Osteoblast (primary cell): Measurements from ENCODE around the gene ANKRD6. TPM values are rescaled to one million over a fixed set of nuclear protein-coding genes. Genes with fewer than 3 reads are reported as not detected.

ENCODE experiments used
- DNase-seq: peaks from one replicate; pipeline ENCODE4 v3.0.0; 2011; ENCODE audit warnings: low spot score, mixed read lengths; ENCODE audit not compliant: insufficient read length; ENCODE audit errors: missing footprints
- H2AFZ ChIP-seq: 2 replicates; pipeline ENCODE4 v1.6.0; 2011; ENCODE audit warnings: mild to moderate bottlenecking, low read length
- H3K27ac ChIP-seq: 2 replicates; pipeline ENCODE4 v1.5.1; 2011; ENCODE audit warnings: mild to moderate bottlenecking, low read depth, low read length, moderate library complexity
- H3K27me3 ChIP-seq: 2 replicates; pipeline ENCODE4 v1.6.0; 2012; ENCODE audit warnings: mild to moderate bottlenecking, control low read depth, inconsistent platforms, low read length, moderate library complexity; ENCODE audit not compliant: insufficient read depth
- H3K36me3 ChIP-seq: 2 replicates; pipeline ENCODE4 v1.5.1; 2011; ENCODE audit warnings: mild to moderate bottlenecking, low read length, control low read depth, moderate library complexity; ENCODE audit not compliant: insufficient read depth
- H3K4me1 ChIP-seq: 2 replicates; pipeline ENCODE4 v1.5.1; 2011; ENCODE audit warnings: mild to moderate bottlenecking, low read length, control low read depth, moderate library complexity; ENCODE audit not compliant: insufficient read depth
- H3K4me2 ChIP-seq: 2 replicates; pipeline ENCODE4 v1.6.0; 2011; ENCODE audit warnings: mild to moderate bottlenecking, low read length; ENCODE audit not compliant: insufficient read depth
- H3K4me3 ChIP-seq: fragments of 200-600 bp; sonication (generic); 3 replicates; pipeline ENCODE4 v1.5.1; 2012; ENCODE audit warnings: mild to moderate bottlenecking, low read length, inconsistent platforms; ENCODE audit not compliant: insufficient read depth
- H3K79me2 ChIP-seq: 2 replicates; pipeline ENCODE4 v1.6.0; 2012; ENCODE audit warnings: mild to moderate bottlenecking, low read length, control low read depth, inconsistent platforms; ENCODE audit not compliant: insufficient read depth
- H3K9me3 ChIP-seq: 2 replicates; pipeline ENCODE4 v1.5.1; 2011; ENCODE audit warnings: low read depth, low read length, control low read depth
- H4K20me1 ChIP-seq: 2 replicates; pipeline ENCODE4 v1.6.0; 2012; ENCODE audit warnings: mild to moderate bottlenecking, low read length, control low read depth; ENCODE audit not compliant: insufficient read depth
- small RNA-seq: library from RNA; depleted of rRNA; stranded (forward); fragments of <200 nt; gene quantifications from one replicate; pipeline ENCODE3, GENCODE V24; 2012
- total RNA-seq: library from RNA; depleted of rRNA; stranded (reverse); fragments of >200 nt; gene quantifications from 2 replicates; pipeline ENCODE4 v1.2.3, GENCODE V29; 2012
- TF ChIP-seq, protein P1 (sequence below): IDR thresholded peaks from 2 replicates; pipeline ENCODE4 v1.5.1; 2011; ENCODE audit warnings: mild to moderate bottlenecking, low read depth, low read length, moderate library complexity; ENCODE audit errors: extremely low read depth

ANKRD6 gene
- total RNA-seq, 1 donor, result 11.2 TPM

DNA sequence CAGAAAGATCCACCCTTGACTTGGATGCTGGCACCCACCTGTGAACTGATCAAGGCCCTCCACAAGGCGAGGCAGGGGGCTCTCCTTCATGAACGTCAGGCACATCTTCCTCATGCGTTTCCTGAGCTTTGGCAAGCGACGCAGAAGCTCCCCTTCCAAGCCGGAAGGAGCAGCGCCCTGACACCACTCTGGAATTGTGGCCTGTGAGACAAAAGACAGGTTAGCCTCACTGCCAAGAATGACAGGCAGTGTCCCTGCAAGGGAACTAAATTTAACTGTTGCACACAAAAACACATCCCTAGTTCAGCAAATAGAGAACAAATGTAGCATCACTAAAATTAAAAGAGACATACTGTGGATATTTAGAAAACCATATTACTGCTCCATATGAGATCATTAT lies 247.6 kb downstream of the ANKRD6 start:
- Histone ChIP-seq H3K4me1 (no peaks in the 10 kb centered on the region), H4K20me1 (no peaks in the 10 kb centered on the region), H3K27ac (no peak overlapping the region), H3K27me3 (no peaks in the 10 kb centered on the region), H3K4me2 (no peak overlapping the region), H3K4me3 (no peak overlapping the region), H3K36me3 (peaks cover 52% of the 10 kb centered on the region), H3K79me2 (no peaks in the 10 kb centered on the region), H2AFZ (no peak overlapping the region), H3K9me3 (no peaks in the 10 kb centered on the region)
- DNase-seq, result no peak
- TF ChIP-seq, protein P1, sequence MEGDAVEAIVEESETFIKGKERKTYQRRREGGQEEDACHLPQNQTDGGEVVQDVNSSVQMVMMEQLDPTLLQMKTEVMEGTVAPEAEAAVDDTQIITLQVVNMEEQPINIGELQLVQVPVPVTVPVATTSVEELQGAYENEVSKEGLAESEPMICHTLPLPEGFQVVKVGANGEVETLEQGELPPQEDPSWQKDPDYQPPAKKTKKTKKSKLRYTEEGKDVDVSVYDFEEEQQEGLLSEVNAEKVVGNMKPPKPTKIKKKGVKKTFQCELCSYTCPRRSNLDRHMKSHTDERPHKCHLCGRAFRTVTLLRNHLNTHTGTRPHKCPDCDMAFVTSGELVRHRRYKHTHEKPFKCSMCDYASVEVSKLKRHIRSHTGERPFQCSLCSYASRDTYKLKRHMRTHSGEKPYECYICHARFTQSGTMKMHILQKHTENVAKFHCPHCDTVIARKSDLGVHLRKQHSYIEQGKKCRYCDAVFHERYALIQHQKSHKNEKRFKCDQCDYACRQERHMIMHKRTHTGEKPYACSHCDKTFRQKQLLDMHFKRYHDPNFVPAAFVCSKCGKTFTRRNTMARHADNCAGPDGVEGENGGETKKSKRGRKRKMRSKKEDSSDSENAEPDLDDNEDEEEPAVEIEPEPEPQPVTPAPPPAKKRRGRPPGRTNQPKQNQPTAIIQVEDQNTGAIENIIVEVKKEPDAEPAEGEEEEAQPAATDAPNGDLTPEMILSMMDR, result no peak

- no peak overlapping the region for H2AFZ ChIP-seq
- no peak overlapping the region for H3K27ac ChIP-seq
- no peaks in the 10 kb centered on the region for H3K27me3 ChIP-seq
- no peaks in the 10 kb centered on the region for H3K79me2 ChIP-seq
- peaks cover 55% of the 10 kb centered on the region for H3K36me3 ChIP-seq
- H3K4me2 ChIP-seq, result no peak overlapping the region
- no peak overlapping the region for H3K4me3 ChIP-seq
- H4K20me1 ChIP-seq, result no peaks in the 10 kb centered on the region
- no peaks in the 10 kb centered on the region for H3K9me3 ChIP-seq
- TF ChIP-seq, protein P1, result no peak
- DNase-seq, result no peak
- H3K4me1 ChIP-seq, result no peaks in the 10 kb centered on the region
Observed at GRCh38 chr6:89681983-89682564, 249.1 kb downstream of the ANKRD6 start.

DNA sequence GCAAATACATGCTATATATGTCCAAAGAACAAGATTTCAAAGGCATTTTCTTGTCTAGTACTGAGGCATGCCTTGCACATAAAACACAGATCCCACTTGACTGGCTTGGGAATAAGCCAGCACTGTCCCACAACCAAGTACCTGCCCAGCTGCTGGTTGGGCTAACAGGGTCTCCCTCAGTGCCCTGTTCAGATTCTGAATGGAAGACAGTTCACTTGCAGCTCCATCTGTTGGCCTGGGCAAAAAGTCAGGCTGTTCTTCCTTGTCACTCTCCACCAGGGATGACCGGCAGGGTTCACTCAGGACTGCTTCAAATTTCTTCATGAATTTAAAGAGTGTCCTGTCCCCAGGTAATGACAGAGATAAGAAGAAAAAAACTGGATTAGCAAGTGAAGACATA lies 250.0 kb downstream of the ANKRD6 start:
- DNase-seq, result no peak
- Histone ChIP-seq H4K20me1 (no peaks in the 10 kb centered on the region), H3K36me3 (peaks cover 64% of the 10 kb centered on the region), H3K9me3 (no peaks in the 10 kb centered on the region), H3K4me2 (no peak overlapping the region), H3K79me2 (no peaks in the 10 kb centered on the region), H2AFZ (no peak overlapping the region), H3K27me3 (no peaks in the 10 kb centered on the region), H3K27ac (no peak overlapping the region), H3K4me1 (no peaks in the 10 kb centered on the region), H3K4me3 (no peak overlapping the region)
- TF ChIP-seq, protein P1, result no peak

Small RNA genes within 50 kb of the gene (small RNA-seq; reads per million reads assigned to genes)
- not detected for gene RN7SL11P

Other genes with a start within 250 kb of the ANKRD6 start
- not detected in 2 replicates for gene GABRR1, start 215.8 kb upstream of the ANKRD6 start, total RNA-seq
- gene GABRR2, start 117.9 kb upstream of the ANKRD6 start, total RNA-seq, result not detected in 2 replicates
- gene UBE2J1, start 80.4 kb upstream of the ANKRD6 start, total RNA-seq, result 44.5 and 45.7 TPM in 2 replicates
- gene RRAGD, start 20.9 kb upstream of the ANKRD6 start, total RNA-seq, result 3.3 and 4.7 TPM in 2 replicates
- 24.6 and 28.0 TPM in 2 replicates for gene LYRM2, start 205.6 kb downstream of the ANKRD6 start, total RNA-seq